HEK293 (cell line): ENCODE results near the gene AGPAT4.

Source experiments
- CTCF ChIP-seq: fragments of 450-650 bp; formaldehyde crosslinking; IDR thresholded peaks from 2 replicates; pipeline ENCODE4 v1.5.1; 2016; ENCODE audit warnings: missing biosample characterization, missing genetic modification characterization
- YY1 ChIP-seq: fragments of 450-650 bp; formaldehyde crosslinking; IDR thresholded peaks from 2 replicates; pipeline ENCODE4 v1.5.1; 2018; ENCODE audit warnings: missing biosample characterization, missing genetic modification characterization
- ZBTB1 ChIP-seq: fragments of 450-650 bp; formaldehyde crosslinking; IDR thresholded peaks from 2 replicates; pipeline ENCODE4 v1.5.1; 2016; ENCODE audit warnings: missing biosample characterization, missing genetic modification characterization
- ZBTB20 ChIP-seq: fragments of 450-650 bp; formaldehyde crosslinking; IDR thresholded peaks from 2 replicates; pipeline ENCODE4 v1.5.1; 2016; ENCODE audit warnings: missing biosample characterization, missing genetic modification characterization
- ZNF133 ChIP-seq: fragments of 450-650 bp; formaldehyde crosslinking; IDR thresholded peaks from 2 replicates; pipeline ENCODE4 v1.5.1; 2016; ENCODE audit warnings: missing biosample characterization, missing genetic modification characterization
- ZNF274 ChIP-seq, 2 experiments: fragments of 200-500 bp in 1 of 2; fragments of 450-650 bp in 1 of 2; sonication (Bioruptor generic) in 1 of 2; formaldehyde crosslinking in 1 of 2; IDR thresholded peaks; 2 replicates each; pipeline versions ENCODE4 v1.5.1 to v1.6.1; 2014 to 2016; ENCODE audit warnings: borderline replicate concordance in 1 of 2, inconsistent platforms in 1 of 2, low read length in 1 of 2, missing biosample characterization in 1 of 2, missing genetic modification characterization in 1 of 2
- ZNF585B ChIP-seq: fragments of 450-650 bp; formaldehyde crosslinking; IDR thresholded peaks from 2 replicates; pipeline ENCODE4 v1.5.1; 2016; ENCODE audit warnings: missing biosample characterization, missing genetic modification characterization

- TF ChIP-seq CTCF (tag by site-specific recombination) (no peak), ZNF274 (IDR thresholded peaks at IDR 0.05; ENCODE audit: low read length) (no peak), ZNF274 (tag by site-specific recombination; IDR thresholded peaks at IDR 0.05; ENCODE audit: borderline replicate concordance) (no peak), ZNF585B (tag by site-specific recombination) (no peak), ZBTB1 (tag by site-specific recombination) (no peak), ZNF133 (tag by site-specific recombination) (no peak), ZBTB20 (tag by site-specific recombination) (no peak), YY1 (tag by site-specific recombination) (no peak)
These were observed 119.0 kb downstream of the AGPAT4 start for GRCh38 chr6:161154796-161155335.
